GM23338 (cell line): ENCODE measurements around the gene C12orf43. TPM values are rescaled to one million over a fixed set of nuclear protein-coding genes. Genes with fewer than 3 reads are reported as not detected.

Experiments used
- ATAC-seq: fragments of 200-7000 bp; cut with Tn5 transposase; 3 replicates; pipeline ENCODE4 v1.9.1; 2020
- DNase-seq: peaks from one replicate; pipeline ENCODE4 v3.0.0-alpha.2; 2015; ENCODE audit warnings: low spot score
- H2AFZ ChIP-seq: fragments of 200-600 bp; sonication (generic); 2 replicates; pipeline ENCODE4 v1.8.0; 2016; ENCODE audit warnings: antibody characterized with exemption, mild to moderate bottlenecking, moderate library complexity
- H3F3A ChIP-seq: fragments of 200-600 bp; sonication (generic); replicated peaks from 2 replicates; pipeline ENCODE4 v1.8.0; 2017; ENCODE audit warnings: antibody characterized with exemption, mixed run types, low read depth
- H3K27ac ChIP-seq: fragments of 200-600 bp; sonication (generic); 2 replicates; pipeline ENCODE4 v1.6.1; 2016; ENCODE audit warnings: low read depth
- H3K27me3 ChIP-seq: fragments of 200-600 bp; sonication (generic); 2 replicates; pipeline ENCODE4 v1.8.0; 2016; ENCODE audit warnings: mild to moderate bottlenecking, mixed run types, moderate library complexity; ENCODE audit not compliant: insufficient read depth
- H3K36me3 ChIP-seq: fragments of 200-600 bp; sonication (generic); 2 replicates; pipeline ENCODE4 v1.8.0; 2016; ENCODE audit warnings: mild to moderate bottlenecking; ENCODE audit not compliant: insufficient read depth
- H3K4me1 ChIP-seq: fragments of 200-600 bp; sonication (generic); 2 replicates; pipeline ENCODE4 v1.8.0; 2016; ENCODE audit warnings: mild to moderate bottlenecking, moderate library complexity; ENCODE audit not compliant: insufficient read depth
- H3K4me2 ChIP-seq: fragments of 200-600 bp; sonication (generic); 2 replicates; pipeline ENCODE4 v1.7.1; 2017; ENCODE audit warnings: mixed run types
- H3K4me3 ChIP-seq: fragments of 200-600 bp; sonication (generic); 2 replicates; pipeline ENCODE4 v1.6.1; 2016; ENCODE audit warnings: mixed run types
- H3K79me2 ChIP-seq: fragments of 200-600 bp; sonication (generic); replicated peaks from 2 replicates; pipeline ENCODE4 v1.8.0; 2017; ENCODE audit warnings: mild to moderate bottlenecking; ENCODE audit not compliant: insufficient read depth
- H3K9me2 ChIP-seq: fragments of 200-600 bp; sonication (generic); 2 replicates; pipeline ENCODE4 v1.8.0; 2017; ENCODE audit not compliant: insufficient read depth
- H4K20me1 ChIP-seq: fragments of 200-600 bp; sonication (generic); replicated peaks from 2 replicates; pipeline ENCODE4 v1.8.0; 2017; ENCODE audit warnings: mild to moderate bottlenecking; ENCODE audit not compliant: insufficient read depth
- H3K27ac Mint-ChIP-seq: 2 replicates; pipeline ENCODE4 v1.8.0; 2020; ENCODE audit warnings: inconsistent platforms, mild to moderate bottlenecking, moderate library complexity, mixed read lengths
- H3K27me3 Mint-ChIP-seq: 3 replicates; pipeline ENCODE4 v1.8.0; 2022; ENCODE audit warnings: low read depth, mild to moderate bottlenecking, moderate library complexity, mixed read lengths, inconsistent platforms; ENCODE audit not compliant: insufficient read depth, poor library complexity
- H3K36me3 Mint-ChIP-seq: 3 replicates; pipeline ENCODE4 v1.8.0; 2021; ENCODE audit warnings: low read depth, mild to moderate bottlenecking, inconsistent platforms, moderate library complexity, mixed read lengths
- H3K4me1 Mint-ChIP-seq: 3 replicates; pipeline ENCODE4 v1.8.0; 2020; ENCODE audit warnings: mild to moderate bottlenecking, inconsistent platforms, mixed read lengths
- H3K4me3 Mint-ChIP-seq: 3 replicates; pipeline ENCODE4 v1.8.0; 2021; ENCODE audit warnings: moderate library complexity, mild to moderate bottlenecking, inconsistent platforms, mixed read lengths
- H3K9me3 Mint-ChIP-seq: 3 replicates; pipeline ENCODE4 v1.8.0; 2020; ENCODE audit warnings: moderate library complexity, mild to moderate bottlenecking, inconsistent platforms, mixed read lengths
- CREB1 ChIP-seq: fragments of 250-450 bp; sonication (Bioruptor Pico); IDR thresholded peaks from 2 replicates; pipeline ENCODE4 v1.5.0; 2020; ENCODE audit warnings: low read depth, mild to moderate bottlenecking, moderate library complexity
- CTCF ChIP-seq, 2 experiments: fragments of 200-600 bp in 1 of 2; sonication (generic) in 1 of 2; conservative IDR thresholded peaks; 2 replicates each; pipeline versions ENCODE4 v1.5.1 to v1.6.1; 2016 to 2017; ENCODE audit warnings: antibody characterized with exemption in 2 of 2, low read depth in 2 of 2, mild to moderate bottlenecking in 2 of 2, moderate library complexity in 1 of 2
- ETS1 ChIP-seq: IDR thresholded peaks from 2 replicates; pipeline ENCODE4 v1.6.1; 2016; ENCODE audit warnings: antibody characterized with exemption
- EZH2 ChIP-seq: fragments of 200-600 bp; sonication (generic); IDR thresholded peaks from one replicate; pipeline ENCODE4 v1.8.0; 2017; ENCODE audit warnings: antibody characterized with exemption, mild to moderate bottlenecking, low read depth; ENCODE audit not compliant: unreplicated experiment
- EZH2phosphoT487 ChIP-seq: fragments of 200-600 bp; sonication (generic); IDR thresholded peaks from one replicate; pipeline ENCODE4 v1.8.1; 2018; ENCODE audit warnings: antibody characterized with exemption; ENCODE audit not compliant: unreplicated experiment
- JUNB ChIP-seq: IDR thresholded peaks from one replicate; pipeline ENCODE4 v1.6.1; 2016; ENCODE audit warnings: antibody characterized with exemption; ENCODE audit not compliant: unreplicated experiment
- NANOG ChIP-seq: IDR thresholded peaks from 2 replicates; pipeline ENCODE4 v1.6.1; 2016; ENCODE audit warnings: antibody characterized with exemption, borderline replicate concordance
- POLR2AphosphoS5 ChIP-seq: IDR thresholded peaks from 2 replicates; pipeline ENCODE4 v1.6.1; 2016; ENCODE audit warnings: antibody characterized with exemption, low read depth
- REST ChIP-seq: IDR thresholded peaks from one replicate; pipeline ENCODE4 v1.6.1; 2018; ENCODE audit warnings: antibody characterized with exemption; ENCODE audit not compliant: unreplicated experiment
- STAT1 ChIP-seq: IDR thresholded peaks from one replicate; pipeline ENCODE4 v1.6.1; 2016; ENCODE audit warnings: antibody characterized with exemption; ENCODE audit not compliant: unreplicated experiment
- ZNF114 ChIP-seq: fragments of 250-450 bp; sonication (Bioruptor Pico); IDR thresholded peaks from 2 replicates; pipeline ENCODE4 v1.5.0; 2020; ENCODE audit warnings: mild to moderate bottlenecking, moderate library complexity
- ZNF331 ChIP-seq: fragments of 250-450 bp; sonication (Bioruptor Pico); IDR thresholded peaks from 2 replicates; pipeline ENCODE4 v1.5.0; 2020; ENCODE audit warnings: low read depth, mild to moderate bottlenecking, moderate library complexity
- ZNF462 ChIP-seq: fragments of 250-450 bp; sonication (Bioruptor Pico); IDR thresholded peaks from 2 replicates; pipeline ENCODE4 v1.5.0; 2020; ENCODE audit warnings: mild to moderate bottlenecking, moderate library complexity
- polyA plus RNA-seq: library from polyadenylated mRNA; unstranded; fragments of >200 nt; fragmentation: Nextera tagmentation; extraction: Ambion mirVana; gene quantifications from 2 replicates; pipeline ENCODE4 v1.2.1, GENCODE V29; 2016
- total RNA-seq: library from RNA; depleted of rRNA; stranded (reverse); fragments of >200 nt; shearing (Covaris generic); gene quantifications from 2 replicates; pipeline ENCODE4 v1.2.3, GENCODE V29; 2014

C12orf43 gene
- total and polyA plus RNA-seq, 2 experiments from 2014 or later = 15.2 to 20.7 TPM

- no peaks in the 10 kb centered on the region for H3K27me3 Mint-ChIP-seq
- H3K9me3 Mint-ChIP-seq = no peaks in the 10 kb centered on the region
- no peaks in the 10 kb centered on the region for H3K4me1 ChIP-seq
- H3K27me3 ChIP-seq = no peaks in the 10 kb centered on the region
- 0 out of 2 replicates have a peak, but pooled peaks cover 2% of the 10 kb centered on the region for H3F3A ChIP-seq
- H3K4me3 ChIP-seq = no peak overlapping the region
- no peaks in the 10 kb centered on the region for H3K9me2 ChIP-seq
- no peak overlapping the region; the same call in 1 of the 2 replicates for H3K27ac Mint-ChIP-seq
- no peak overlapping the region for H3K4me3 Mint-ChIP-seq
- DNase-seq = no peak
- no peak overlapping the region for H3K4me2 ChIP-seq
- no peaks in the 10 kb centered on the region for H3K36me3 ChIP-seq
- H3K79me2 ChIP-seq = no peaks in the 10 kb centered on the region
- no peaks in the 10 kb centered on the region for H4K20me1 ChIP-seq
- ATAC-seq = no peak
- no peak overlapping the region for H2AFZ ChIP-seq
- H3K36me3 Mint-ChIP-seq = no peaks in the 10 kb centered on the region
- no peak overlapping the region for H3K27ac ChIP-seq
- TF ChIP-seq CTCF (conservative IDR thresholded peaks at IDR 0.05; ENCODE audit: low read depth in 2 of 2) (no peak), POLR2AphosphoS5 (no peak), EZH2phosphoT487 (no peak), EZH2 (no peak), JUNB (no peak), REST (no peak), STAT1 (no peak), ZNF114 (no peak), NANOG (no peak), CREB1 (CRISPR knock-in tag) (no peak), ZNF331 (CRISPR knock-in tag) (no peak), ETS1 (no peak), ZNF462 (no peak)
- peaks cover 3% of the 10 kb centered on the region for H3K4me1 Mint-ChIP-seq
Measured at GRCh38 chr12:120962532-120963020, 53.7 kb downstream of the C12orf43 start.
